Upper lobe of left lung (tissue), 6 donors: ENCODE measurements around the gene KRTAP19-8. TPM values are rescaled to one million over a fixed set of nuclear protein-coding genes. Genes with fewer than 3 reads are reported as not detected.

Source experiments
- ATAC-seq, 2 donors: fragments of 200-7000 bp; cut with Tn5 transposase; one replicate each; pipeline ENCODE4 v1.9.1; 2022; ENCODE audit warnings: mild to moderate bottlenecking in 2 of 2, moderate library complexity in 2 of 2; ENCODE audit not compliant: low FRiP score in 2 of 2
- DNase-seq, 2 donors: peaks; one replicate each; pipeline ENCODE4 v3.0.0-alpha.2; 2019 to 2020
- H3K27ac ChIP-seq, 4 donors: fragments of 200-600 bp; sonication (generic); one replicate each; pipeline ENCODE4 v1.5.1; 2016 to 2019
- H3K27me3 ChIP-seq, 4 donors: fragments of 200-600 bp; sonication (generic); one replicate each; pipeline ENCODE4 v1.5.1; 2017 to 2019
- H3K36me3 ChIP-seq, 4 donors: fragments of 200-600 bp; sonication (generic); one replicate each; pipeline ENCODE4 v1.5.1; 2016 to 2019
- H3K4me1 ChIP-seq, 4 donors: fragments of 200-600 bp; sonication (generic); one replicate each; pipeline ENCODE4 v1.5.1; 2018 to 2019
- H3K4me3 ChIP-seq, 4 donors: fragments of 200-600 bp; sonication (generic); one replicate each; pipeline ENCODE4 v1.5.1; 2017 to 2019; ENCODE audit warnings: mild to moderate bottlenecking in 2 of 4, moderate library complexity in 1 of 4
- H3K9me3 ChIP-seq, 4 donors: fragments of 200-600 bp; sonication (generic); one replicate each; pipeline ENCODE4 v1.5.1; 2018 to 2019
- CTCF ChIP-seq, 6 experiments: fragments of 450-650 bp in 4 of 6; fragments of 200-600 bp in 2 of 6; sonication (generic) in 2 of 6; IDR thresholded peaks; one replicate each; pipeline ENCODE4 v1.5.1; 2016 to 2019; ENCODE audit warnings: antibody characterized with exemption in 6 of 6
- EP300 ChIP-seq, 4 donors: sonication (generic); formaldehyde crosslinking; IDR thresholded peaks; one replicate each; pipeline ENCODE4 v1.5.1; 2017; ENCODE audit warnings: antibody characterized with exemption in 4 of 4, control low read depth in 2 of 4
- POLR2A ChIP-seq, 4 donors: fragments of 450-650 bp; IDR thresholded peaks; one replicate each; pipeline ENCODE4 v1.5.1; 2016 to 2017; ENCODE audit warnings: antibody characterized with exemption in 4 of 4, mild to moderate bottlenecking in 2 of 4
- POLR2AphosphoS5 ChIP-seq, 2 donors: sonication (generic); formaldehyde crosslinking; IDR thresholded peaks; one replicate each; pipeline ENCODE4 v1.5.1; 2017; ENCODE audit warnings: antibody characterized with exemption in 2 of 2
- WGBS, 2 donors: methylation state at CpG; one replicate each; pipeline ENCODE4 v1.1.5; 2017 to 2018; 5-methylcytosine and 5-hydroxymethylcytosine counted together
- total RNA-seq, 6 donors: library from RNA; depleted of rRNA in 4 of 6; stranded (reverse); fragments of >200 nt in 4 of 6; gene quantifications; one replicate each; pipeline versions ENCODE4 v1.1.0 to v1.2.1, GENCODE V29; 2016 to 2021
- donor health status: DM: no; HTN: no; CAD: no; lungs with moderate emphysema.
- donor health status: DM: no; HTN: yes; CAD: no; lungs with severe emphysema.

KRTAP19-8 gene
- total RNA-seq, 6 donors from 2014 or later: 10.0 TPM; not detected in 5

GRCh38 chr21:31078216-31078615 is 39.9 kb upstream of the KRTAP19-8 start:
- TF ChIP-seq POLR2AphosphoS5 (IDR thresholded peaks at IDR 0.05) (no peak), POLR2A (IDR thresholded peaks at IDR 0.05) (no peak), CTCF (IDR thresholded peaks at IDR 0.05) (no peak), EP300 (IDR thresholded peaks at IDR 0.05) (no peak)
- no peaks in the 10 kb centered on the region for H3K4me1 ChIP-seq
- DNase-seq: no peak
- no peaks in the 10 kb centered on the region for H3K36me3 ChIP-seq
- H3K4me3 ChIP-seq: no peak overlapping the region
- WGBS, 2 donors: 91 to 96% methylated on average over 4 of the region's 4 CpGs
- no peaks in the 10 kb centered on the region for H3K27me3 ChIP-seq
- H3K9me3 ChIP-seq: no peaks in the 10 kb centered on the region
- ATAC-seq: no peak
- H3K27ac ChIP-seq: no peak overlapping the region

- H3K9me3 ChIP-seq: no peaks in the 10 kb centered on the region
- H3K27me3 ChIP-seq: no peaks in the 10 kb centered on the region
- no peak overlapping the region for H3K27ac ChIP-seq
- H3K4me1 ChIP-seq: no peaks in the 10 kb centered on the region
- ATAC-seq (no peak), DNase-seq (no peak)
- 90 to 92% methylated on average over 6 of the region's 6 CpGs for WGBS, 2 donors
- H3K4me3 ChIP-seq: no peak overlapping the region
- no peak for TF ChIP-seq POLR2A (IDR thresholded peaks at IDR 0.05)
- TF ChIP-seq EP300 (IDR thresholded peaks at IDR 0.05): no peak
- TF ChIP-seq CTCF (IDR thresholded peaks at IDR 0.05): no peak
- no peak for TF ChIP-seq POLR2AphosphoS5 (IDR thresholded peaks at IDR 0.05)
- H3K36me3 ChIP-seq: no peaks in the 10 kb centered on the region
Observed at GRCh38 chr21:31075848-31076247, 37.6 kb upstream of the KRTAP19-8 start.

- no peaks in the 10 kb centered on the region for H3K4me1 ChIP-seq
- no peak for TF ChIP-seq POLR2A (IDR thresholded peaks at IDR 0.05)
- TF ChIP-seq EP300 (IDR thresholded peaks at IDR 0.05): no peak
- TF ChIP-seq CTCF (IDR thresholded peaks at IDR 0.05): no peak
- TF ChIP-seq POLR2AphosphoS5 (IDR thresholded peaks at IDR 0.05): no peak
- ATAC-seq: no peak
- WGBS, 2 donors: 47 to 53% methylated on average over 4 of the region's 4 CpGs
- H3K36me3 ChIP-seq: no peaks in the 10 kb centered on the region
- H3K27ac ChIP-seq: no peak overlapping the region
- DNase-seq: no peak
- no peaks in the 10 kb centered on the region for H3K9me3 ChIP-seq
- no peaks in the 10 kb centered on the region for H3K27me3 ChIP-seq
- no peak overlapping the region for H3K4me3 ChIP-seq
Observed at GRCh38 chr21:31072533-31072932, 34.3 kb upstream of the KRTAP19-8 start.

GRCh38 chr21:31064803-31065202 is 26.5 kb upstream of the KRTAP19-8 start:
- 68 to 71% methylated on average over 3 of the region's 3 CpGs for WGBS, 2 donors
- TF ChIP-seq CTCF (IDR thresholded peaks at IDR 0.05) (no peak), EP300 (IDR thresholded peaks at IDR 0.05) (no peak), POLR2A (IDR thresholded peaks at IDR 0.05) (no peak), POLR2AphosphoS5 (IDR thresholded peaks at IDR 0.05) (no peak)
- H3K36me3 ChIP-seq: no peaks in the 10 kb centered on the region
- H3K27me3 ChIP-seq: no peaks in the 10 kb centered on the region
- DNase-seq (no peak), ATAC-seq (no peak)
- no peak overlapping the region for H3K4me3 ChIP-seq
- no peaks in the 10 kb centered on the region for H3K4me1 ChIP-seq
- no peak overlapping the region for H3K27ac ChIP-seq
- H3K9me3 ChIP-seq: no peaks in the 10 kb centered on the region

DNA sequence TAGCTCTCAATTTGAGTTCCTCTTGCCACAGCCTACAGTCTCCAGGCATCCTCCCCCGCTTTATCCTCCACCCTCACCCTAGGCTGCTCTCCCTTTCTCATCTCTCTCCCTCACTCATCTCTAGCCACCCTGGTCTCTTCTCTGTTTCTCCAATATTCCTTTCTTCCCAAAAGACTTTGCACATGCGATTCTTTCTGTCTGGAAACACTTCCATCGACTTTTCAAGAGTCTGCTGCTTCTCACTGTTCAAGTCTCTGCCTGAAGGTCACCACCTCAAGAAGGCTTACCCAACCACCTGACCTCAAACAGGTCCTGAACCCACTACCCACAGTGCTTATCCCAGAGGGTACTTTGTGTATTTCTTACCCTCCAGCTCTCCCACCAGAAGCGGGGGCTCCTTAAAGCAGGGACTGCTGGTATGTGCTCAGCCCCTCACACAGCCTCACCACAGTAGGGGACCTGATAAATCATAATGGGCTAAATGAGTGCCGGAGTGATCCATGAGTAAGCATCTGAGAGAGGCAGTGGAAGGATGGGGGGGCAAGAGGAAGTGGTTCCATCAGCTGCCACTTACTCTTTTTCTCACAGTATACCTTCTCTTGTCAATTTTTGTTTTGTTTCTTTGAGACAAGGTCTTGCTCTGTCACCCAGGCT is 14.3 kb upstream of the KRTAP19-8 start:
- no peak for ATAC-seq
- no peaks in the 10 kb centered on the region for H3K9me3 ChIP-seq
- no peak overlapping the region for H3K27ac ChIP-seq
- no peaks in the 10 kb centered on the region for H3K27me3 ChIP-seq
- no peak overlapping the region for H3K4me3 ChIP-seq
- DNase-seq: no peak
- 80 to 83% methylated on average over 5 of the region's 5 CpGs for WGBS, 2 donors
- no peak for TF ChIP-seq POLR2AphosphoS5 (IDR thresholded peaks at IDR 0.05)
- no peak for TF ChIP-seq EP300 (IDR thresholded peaks at IDR 0.05)
- no peak for TF ChIP-seq POLR2A (IDR thresholded peaks at IDR 0.05)
- TF ChIP-seq CTCF (IDR thresholded peaks at IDR 0.05): no peak
- H3K36me3 ChIP-seq: no peaks in the 10 kb centered on the region
- H3K4me1 ChIP-seq: no peaks in the 10 kb centered on the region
